Heart right ventricle (tissue), 16 donors: ENCODE data around the gene SAMD11. TPM values are rescaled to one million over a fixed set of nuclear protein-coding genes. Genes with fewer than 3 reads are reported as not detected.
"Not testable (repeated sequence)": the region's sequence is repeated elsewhere in the genome, so short reads cannot be mapped to it uniquely, and the experiment has no call there.

ENCODE experiments used
- ATAC-seq, 8 donors: fragments of 200-7000 bp; cut with Tn5 transposase; one replicate each; pipeline ENCODE4 v1.9.1; 2020; ENCODE audit warnings: mild to moderate bottlenecking in 8 of 8, moderate library complexity in 8 of 8, moderate number of reproducible peaks in 1 of 8
- DNase-seq, 2 donors: peaks; one replicate each; pipeline ENCODE4 v3.0.0-alpha.2; 2020
- H3K27ac ChIP-seq, 10 donors: fragments of 200-600 bp; sonication (generic) in 2 of 10; one replicate each; pipeline versions ENCODE4 v1.5.0 to v1.8.0; 2020 to 2022; ENCODE audit warnings: mild to moderate bottlenecking in 3 of 10
- H3K27me3 ChIP-seq, 7 donors: fragments of 200-600 bp; one replicate each; pipeline ENCODE4 v1.8.0; 2021 to 2022; ENCODE audit warnings: mild to moderate bottlenecking in 2 of 7
- H3K36me3 ChIP-seq, 9 donors: fragments of 200-600 bp; sonication (generic) in 1 of 9; one replicate each; pipeline versions ENCODE4 v1.5.0 to v1.8.0; 2020 to 2022; ENCODE audit warnings: mild to moderate bottlenecking in 2 of 9
- H3K4me1 ChIP-seq, 9 donors: fragments of 200-600 bp; sonication (generic) in 1 of 9; one replicate each; pipeline versions ENCODE4 v1.5.0 to v1.8.0; 2020 to 2022; ENCODE audit warnings: mild to moderate bottlenecking in 4 of 9
- H3K4me3 ChIP-seq, 10 donors: fragments of 200-600 bp; sonication (generic) in 2 of 10; one replicate each; pipeline versions ENCODE4 v1.5.0 to v1.8.0; 2020 to 2022; ENCODE audit warnings: mild to moderate bottlenecking in 7 of 10, moderate library complexity in 2 of 10
- H3K9me3 ChIP-seq, 11 donors: fragments of 200-600 bp in 10 of 11; sonication (generic) in 2 of 11; one replicate each; pipeline versions ENCODE4 v1.5.0 to v1.8.0; 2013 to 2022; ENCODE audit warnings: mild to moderate bottlenecking in 2 of 11, control low read depth in 1 of 11, moderate library complexity in 1 of 11
- WGBS, 2 donors: extraction: QIAGEN DNeasy Blood & Tissue Kit; methylation state at CpG; one replicate each; pipeline ENCODE4 v1.1.7; 2013; ENCODE audit warnings: inconsistent platforms in 1 of 2; 5-methylcytosine and 5-hydroxymethylcytosine counted together
- intact Hi-C, 10 donors: fragments of 100-400 bp; cut with DNase I; formaldehyde crosslinking; loops; one replicate each; pipeline versions ENCODE4 v1.11.1 to v1.14.2; 2022
- polyA plus RNA-seq, 2 donors: library from polyadenylated mRNA; stranded (reverse); fragments of 200-250 nt; gene quantifications; one replicate each; pipeline ENCODE4 v1.2.3, GENCODE V29; 2013
- total RNA-seq, 10 donors: library from RNA; stranded (reverse); fragmentation: NEBNext Ultra II Directional in 3 of 10; extraction: Animal tissue kit (Norgen Biotek cat#: 25700) in 3 of 10; gene quantifications; one replicate each; pipeline versions ENCODE4 v1.2.1 to v1.2.4, GENCODE V29; 2021 to 2023
- TF ChIP-seq, protein P1 (sequence below), 9 donors: fragments of 200-600 bp; sonication (generic) in 2 of 9; IDR thresholded peaks; one replicate each; pipeline versions ENCODE4 v1.5.0 to v1.8.0; 2021 to 2022; ENCODE audit warnings: antibody characterized with exemption in 9 of 9, mild to moderate bottlenecking in 5 of 9, moderate library complexity in 1 of 9
- donor health status: Arrhythmogenic right ventricular cardiomyopathy.
- donor health status: ischemic (EF 13 %, LVEDD 7.1; RV severe dilation, severe dysfunction).
- donor health status: healthy with polysubstance abuse.
- donor health status: DM: no; HTN: yes; CAD: no.
- donor health status: DM: no; HTN: no; CAD: no.
- donor health status: ischemic (EF 25% LVEDD 6.9; RV normal size, moderate dysfunction).
- donor health status: ischemic (EF 25% LVEDD 5.7; RV mildly dilated, moderate dysfunction).
- donor health status: healthy.
- donor health status: DM: yes; HTN: yes; CAD: no.
- donor health status: Ischemic cardiomyopathy.
- donor health status: ischemic (EF 35%, LVEDD 5.7; RV mildly dilated, moderate dysfunction).
- donor health status: nonischemic (EF 11% LVEDD 7.7; RV severe dilation, severe dysfunction).
- donor health status: DM: yes; HTN: yes; CAD: no.
- donor health status: PGD.
- donor health status: ischemic (EF 29% LVEDD 5.4; RV normal size, mild dysfunction).
- donor health status: nonischemic (EF 23%, LVEDD 6.1; RV moderate dilation, normal function).

SAMD11 gene
- total and polyA plus RNA-seq, 12 donors, result 0.87 to 2.4 (median 1.3) TPM

DNA sequence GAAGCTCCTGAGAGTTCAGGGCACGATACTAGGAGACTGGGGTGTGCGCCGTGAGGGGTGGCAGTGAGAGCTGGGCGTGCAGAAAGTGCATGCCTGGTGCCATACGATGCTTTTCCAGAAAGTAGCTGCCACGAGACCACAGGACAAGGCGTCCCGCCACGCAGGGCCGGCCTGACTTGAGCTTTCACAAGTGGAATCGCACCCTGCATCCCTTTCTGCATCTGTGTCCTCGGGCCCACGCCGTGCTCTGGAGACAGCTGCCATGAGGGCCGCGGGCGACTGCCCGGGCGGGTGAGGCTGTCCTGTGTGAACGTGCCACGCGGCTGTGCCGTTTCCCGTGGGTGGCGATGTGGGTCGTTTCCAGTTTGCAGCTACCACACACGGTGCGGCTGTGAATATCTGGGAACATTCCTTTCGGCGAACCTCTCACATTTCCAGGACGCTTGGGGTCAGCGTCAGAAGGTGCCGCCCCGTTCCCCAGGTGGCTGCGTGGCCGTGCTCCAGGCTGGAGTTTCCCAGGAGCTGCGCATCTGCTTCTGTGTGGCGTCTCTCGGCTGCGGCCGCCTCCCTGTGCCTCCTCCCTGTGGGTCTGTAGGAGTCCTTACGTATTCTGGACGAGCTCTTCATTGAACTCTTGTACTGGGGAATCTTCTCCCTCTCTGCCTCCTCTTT lies 59.2 kb downstream of the SAMD11 start:
- ATAC-seq (no peak), DNase-seq (peak in 1 of 2 donors; percentile 25)
- Histone ChIP-seq H3K9me3 (peaks cover 0 to 1% (median 0%) of the 10 kb centered on the region in 11 donors), H3K4me1 (peaks cover 0 to 47% (median 3%) of the 10 kb centered on the region in 9 donors), H3K4me3 (peak overlapping the region in 6 of 10 donors; percentile 1 to 60 (median 51)), H3K27ac (peak overlapping the region; percentile 83 to 97 (median 96)), H3K27me3 (peaks cover 0 to 31% (median 7%) of the 10 kb centered on the region in 7 donors), H3K36me3 (peaks cover 0 to 4% (median 0%) of the 10 kb centered on the region in 9 donors)
- TF ChIP-seq, protein P1, sequence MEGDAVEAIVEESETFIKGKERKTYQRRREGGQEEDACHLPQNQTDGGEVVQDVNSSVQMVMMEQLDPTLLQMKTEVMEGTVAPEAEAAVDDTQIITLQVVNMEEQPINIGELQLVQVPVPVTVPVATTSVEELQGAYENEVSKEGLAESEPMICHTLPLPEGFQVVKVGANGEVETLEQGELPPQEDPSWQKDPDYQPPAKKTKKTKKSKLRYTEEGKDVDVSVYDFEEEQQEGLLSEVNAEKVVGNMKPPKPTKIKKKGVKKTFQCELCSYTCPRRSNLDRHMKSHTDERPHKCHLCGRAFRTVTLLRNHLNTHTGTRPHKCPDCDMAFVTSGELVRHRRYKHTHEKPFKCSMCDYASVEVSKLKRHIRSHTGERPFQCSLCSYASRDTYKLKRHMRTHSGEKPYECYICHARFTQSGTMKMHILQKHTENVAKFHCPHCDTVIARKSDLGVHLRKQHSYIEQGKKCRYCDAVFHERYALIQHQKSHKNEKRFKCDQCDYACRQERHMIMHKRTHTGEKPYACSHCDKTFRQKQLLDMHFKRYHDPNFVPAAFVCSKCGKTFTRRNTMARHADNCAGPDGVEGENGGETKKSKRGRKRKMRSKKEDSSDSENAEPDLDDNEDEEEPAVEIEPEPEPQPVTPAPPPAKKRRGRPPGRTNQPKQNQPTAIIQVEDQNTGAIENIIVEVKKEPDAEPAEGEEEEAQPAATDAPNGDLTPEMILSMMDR (IDR thresholded peaks at IDR 0.05), result no peak
- 86 to 88% methylated on average over 42 to 43 of the region's 43 CpGs for WGBS, 2 donors
- intact Hi-C loops, result loop anchor here in 5 of 10 donors (2.0 to 5.0 kb wide), 3 partner anchors 79 to 84 kb away; no protein-coding TSS in a partner anchor

DNA sequence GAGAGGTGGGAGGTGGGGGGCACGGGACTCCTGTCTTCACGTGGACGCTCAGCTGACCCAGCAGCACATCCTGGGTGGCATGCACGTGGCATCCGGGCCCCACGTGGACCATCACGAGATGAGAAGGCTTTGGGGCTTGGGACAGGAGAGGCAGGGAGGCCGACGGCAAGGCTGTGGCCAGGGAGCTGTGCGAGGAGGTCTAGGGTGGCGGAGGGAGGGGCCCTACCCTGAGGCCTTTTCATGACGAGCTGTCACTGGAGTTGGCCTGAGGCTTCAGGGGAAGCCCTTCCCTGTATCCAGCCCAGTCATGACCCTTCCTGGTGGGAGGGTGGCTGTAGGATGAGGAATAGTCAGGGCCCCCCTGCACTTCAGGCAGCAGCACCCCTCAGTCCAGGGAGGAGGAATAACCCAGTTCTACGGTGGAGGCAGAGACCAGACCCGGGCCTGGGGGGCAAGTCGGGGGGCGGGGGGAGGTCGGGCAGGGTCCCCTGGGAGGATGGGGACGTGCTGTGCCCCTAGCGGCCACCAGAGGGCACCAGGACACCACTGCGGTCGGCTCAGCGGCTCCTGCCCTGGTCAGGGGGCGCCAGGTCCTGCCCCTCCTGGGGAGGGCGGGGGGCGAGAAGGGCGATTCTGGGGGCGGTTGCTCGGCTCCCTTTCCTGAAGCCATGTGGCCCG lies 60.2 kb downstream of the SAMD11 start:
- Histone ChIP-seq H3K9me3 (peaks cover 0 to 5% (median 0%) of the 10 kb centered on the region in 11 donors), H3K4me1 (peaks cover 0 to 41% (median 3%) of the 10 kb centered on the region in 9 donors), H3K36me3 (no peaks in the 10 kb centered on the region), H3K27me3 (peaks cover 0 to 31% (median 7%) of the 10 kb centered on the region in 7 donors), H3K27ac (peak overlapping the region in 2 of 10 donors; percentile 87 to 96), H3K4me3 (peak overlapping the region in 5 of 10 donors; percentile 23 to 39 (median 32))
- ATAC-seq, result peak in 1 of 8 donors; percentile 4
- TF ChIP-seq, protein P1 (IDR thresholded peaks at IDR 0.05), result peak; percentile 92 to 98 (median 94)
- WGBS, 2 donors, result 21 to 24% methylated on average over 24 to 29 of the region's 29 CpGs
- DNase-seq, result peak; percentile 48 to 67
- intact Hi-C loops, result loop anchor here in 9 of 10 donors (2.0 to 5.0 kb wide), 3 partner anchors 78 to 83 kb away; no protein-coding TSS in a partner anchor

DNA sequence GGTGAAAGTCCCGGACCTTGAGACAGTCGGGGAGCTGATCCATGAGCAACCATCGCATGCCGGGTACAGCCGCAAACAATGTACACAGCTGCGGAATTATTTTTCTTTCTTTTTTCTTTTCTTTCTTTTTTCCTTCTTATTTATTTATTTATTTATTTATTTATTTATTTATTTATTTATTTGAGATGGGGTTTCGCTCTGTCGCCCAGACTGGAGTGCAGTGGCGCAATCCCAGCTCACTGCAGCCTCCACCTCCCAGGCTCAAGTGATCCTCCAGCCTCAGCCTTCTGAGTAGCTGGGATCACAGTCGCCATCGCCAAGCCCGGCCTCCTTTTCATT lies 60.7 kb downstream of the SAMD11 start:
- H3K27me3 ChIP-seq, result peaks cover 0 to 31% (median 7%) of the 10 kb centered on the region in 7 donors
- H3K9me3 ChIP-seq, result peaks cover 0 to 5% (median 0%) of the 10 kb centered on the region in 11 donors
- TF ChIP-seq, protein P1 (IDR thresholded peaks at IDR 0.05), result peak in 4 of 9 donors; percentile 15 to 43 (median 22)
- intact Hi-C loops, result loop anchor here in 8 of 10 donors (2.0 to 5.0 kb wide), 3 partner anchors 78 to 83 kb away; no protein-coding TSS in a partner anchor
- H3K36me3 ChIP-seq, result no peaks in the 10 kb centered on the region
- no peak for ATAC-seq
- H3K4me3 ChIP-seq, result peak overlapping the region in 5 of 10 donors; percentile 23 to 39 (median 32)
- DNase-seq, result no peak
- 61 to 63% methylated on average over 12 of the region's 12 CpGs for WGBS, 2 donors
- H3K4me1 ChIP-seq, result peaks cover 0 to 37% (median 3%) of the 10 kb centered on the region in 9 donors
- H3K27ac ChIP-seq, result no peak overlapping the region

DNA sequence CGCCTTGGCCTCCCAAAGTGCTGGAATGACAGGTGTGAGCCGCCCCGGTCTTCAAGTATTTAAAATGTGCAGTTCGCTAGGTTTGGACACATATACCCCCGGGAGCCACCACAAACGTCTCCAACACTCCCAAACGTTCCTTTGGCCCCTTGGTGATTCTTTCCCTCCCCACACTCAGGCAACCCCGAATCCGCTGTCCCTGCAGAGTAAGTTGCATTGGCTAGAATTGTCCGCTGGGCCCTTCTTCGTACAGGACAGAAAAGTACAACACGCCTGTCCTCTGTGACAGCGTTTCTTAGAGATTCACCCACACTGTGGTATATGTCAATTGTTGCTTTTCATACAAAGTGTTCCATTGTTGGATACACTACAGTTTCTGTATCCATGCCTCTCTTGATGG lies 61.4 kb downstream of the SAMD11 start:
- Histone ChIP-seq H3K9me3 (peaks cover 0 to 5% (median 0%) of the 10 kb centered on the region in 11 donors), H3K36me3 (no peaks in the 10 kb centered on the region), H3K27me3 (peaks cover 0 to 31% (median 7%) of the 10 kb centered on the region in 7 donors), H3K4me3 (no peak overlapping the region), H3K4me1 (peaks cover 0 to 30% (median 3%) of the 10 kb centered on the region in 9 donors), H3K27ac (no peak overlapping the region)
- WGBS, 2 donors, result 76 to 77% methylated on average over 13 of the region's 13 CpGs
- intact Hi-C loops, result loop anchor here in 5 of 10 donors (1.0 to 2.0 kb wide), 2 partner anchors 78 kb away; no protein-coding TSS in a partner anchor
- TF ChIP-seq, protein P1 (IDR thresholded peaks at IDR 0.05), result no peak
- ATAC-seq, result no peak
- DNase-seq, result no peak

DNA sequence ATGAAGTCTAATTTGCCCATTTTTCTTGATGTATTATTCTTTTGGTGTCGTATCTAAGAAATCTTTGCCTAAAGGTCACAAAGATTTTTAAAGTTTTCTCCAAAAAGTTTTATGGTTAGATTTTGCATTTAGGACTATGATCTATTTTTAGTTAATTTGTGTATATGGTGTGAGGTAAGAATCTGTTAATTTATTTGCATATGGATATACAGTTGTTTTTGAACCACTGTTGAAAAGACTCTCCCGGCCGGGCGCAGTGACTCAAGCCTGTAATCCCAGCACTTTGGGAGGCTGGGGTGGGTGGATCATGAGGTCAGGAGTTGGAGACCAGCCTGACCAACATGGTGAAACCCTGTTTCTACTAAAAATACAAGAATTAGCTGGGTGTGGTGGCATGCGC lies 64.3 kb downstream of the SAMD11 start:
- H3K36me3 ChIP-seq, H3K27ac ChIP-seq, H3K4me3 ChIP-seq, ATAC-seq, intact Hi-C loops, DNase-seq: not testable (repeated sequence)
- H3K9me3 ChIP-seq, result peaks cover 0 to 19% (median 4%) of the 10 kb centered on the region in 11 donors
- peaks cover 0 to 32% (median 2%) of the 10 kb centered on the region in 7 donors for H3K27me3 ChIP-seq
- 85 to 89% methylated on average over 5 of the region's 5 CpGs for WGBS, 2 donors
- H3K4me1 ChIP-seq, result peaks cover 0 to 13% (median 0%) of the 10 kb centered on the region in 9 donors

DNA sequence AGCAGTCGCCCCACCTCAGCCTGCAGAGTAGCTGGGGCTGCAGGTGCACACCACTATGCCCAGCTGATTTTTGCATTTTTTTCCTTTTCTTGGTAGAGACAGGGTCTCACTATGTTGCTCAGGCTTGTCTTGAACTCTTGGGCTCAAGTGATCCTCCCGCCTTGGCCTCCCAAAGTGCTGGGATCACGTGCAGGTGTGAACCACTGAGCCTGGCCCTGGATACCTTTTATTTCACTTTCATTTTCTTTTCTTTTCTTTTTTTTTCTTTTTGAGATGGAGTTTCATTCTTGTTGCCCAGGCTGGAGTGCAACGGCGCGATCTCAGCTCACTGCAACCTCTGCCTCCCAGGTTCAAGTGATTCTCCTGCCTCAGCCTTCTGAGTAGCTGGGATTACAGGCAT lies 67.6 kb downstream of the SAMD11 start:
- not testable (repeated sequence) for H3K36me3 ChIP-seq, H3K27ac ChIP-seq, H3K4me1 ChIP-seq, ATAC-seq, H3K4me3 ChIP-seq, DNase-seq
- Histone ChIP-seq H3K9me3 (peaks cover 0 to 19% (median 4%) of the 10 kb centered on the region in 11 donors), H3K27me3 (peaks cover 0 to 33% (median 0%) of the 10 kb centered on the region in 7 donors)
- intact Hi-C loops, result loop anchor here in 1 of 10 donors (5.0 kb wide), 1 partner anchor 36 kb away; no protein-coding TSS in a partner anchor
- 90 to 95% methylated on average over 6 of the region's 6 CpGs for WGBS, 2 donors
